Small intestine (tissue), 7 donors: ENCODE results near the gene CACNG3. TPM values are rescaled to one million over a fixed set of nuclear protein-coding genes. Genes with fewer than 3 reads are reported as not detected.

Experiments
- DNase-seq, 2 donors: peaks; one replicate each; pipeline versions ENCODE4 v3.0.0 to v3.0.0-alpha.2; 2013
- FAIRE-seq: peaks from 2 replicates; lab custom pipeline; 2012; peaks lifted over from hg19 to GRCh38; lab: Jason Lieb, UNC
- H3K27ac ChIP-seq, 3 donors: one replicate each; pipeline ENCODE4 v1.5.1; 2013; ENCODE audit warnings: low read length in 2 of 3, mild to moderate bottlenecking in 2 of 3, control low read depth in 1 of 3, inconsistent platforms in 1 of 3, low read depth in 1 of 3, moderate library complexity in 1 of 3
- H3K27me3 ChIP-seq, 3 donors: one replicate each; pipeline ENCODE4 v1.6.1; 2013; ENCODE audit warnings: low read length in 3 of 3, inconsistent platforms in 1 of 3; ENCODE audit not compliant: control insufficient read depth in 3 of 3, insufficient read depth in 3 of 3
- H3K36me3 ChIP-seq, 3 donors: one replicate each; pipeline ENCODE4 v1.6.1; 2013; ENCODE audit warnings: low read length in 3 of 3, inconsistent platforms in 1 of 3, low read depth in 1 of 3, mild to moderate bottlenecking in 1 of 3, moderate library complexity in 1 of 3; ENCODE audit not compliant: control insufficient read depth in 3 of 3, insufficient read depth in 2 of 3
- H3K4me1 ChIP-seq, 3 donors: one replicate each; pipeline ENCODE4 v1.6.1; 2013; ENCODE audit warnings: low read length in 2 of 3, inconsistent platforms in 1 of 3, low read depth in 1 of 3, mild to moderate bottlenecking in 1 of 3, moderate library complexity in 1 of 3; ENCODE audit not compliant: control insufficient read depth in 3 of 3, insufficient read depth in 2 of 3
- H3K4me3 ChIP-seq, 3 donors: one replicate each; pipeline ENCODE4 v1.5.1; 2013; ENCODE audit warnings: low read length in 3 of 3, control low read depth in 1 of 3, inconsistent platforms in 1 of 3, low read depth in 1 of 3, mild to moderate bottlenecking in 1 of 3, moderate library complexity in 1 of 3
- H3K9me3 ChIP-seq, 2 donors: one replicate each; pipeline ENCODE4 v1.6.1; 2013; ENCODE audit warnings: low read depth in 1 of 2, low read length in 1 of 2; ENCODE audit not compliant: control insufficient read depth in 2 of 2, insufficient read depth in 1 of 2
- WGBS, 3 donors: extraction: QIAGEN DNeasy Blood & Tissue Kit; methylation state at CpG; one replicate each; pipeline ENCODE4 v1.1.7; 2013; 5-methylcytosine and 5-hydroxymethylcytosine counted together
- polyA plus RNA-seq, 4 donors: library from polyadenylated mRNA; stranded (reverse) in 3 of 4; unstranded in 1 of 4; fragments of 200-250 nt in 3 of 4; fragments of 120-200 nt in 1 of 4; gene quantifications; one replicate each; pipeline versions ENCODE4 v1.2.1 to v1.2.3, GENCODE V29; 2013
- donor health status: healthy with polysubstance abuse.
- donor health status: control.
- donor health status: control.
- donor health status: Bipolar disorder and iron deficiency.
- donor health status: healthy.

CACNG3 gene
- polyA plus RNA-seq, 4 donors: 0.01 TPM; not detected in 3

DNA sequence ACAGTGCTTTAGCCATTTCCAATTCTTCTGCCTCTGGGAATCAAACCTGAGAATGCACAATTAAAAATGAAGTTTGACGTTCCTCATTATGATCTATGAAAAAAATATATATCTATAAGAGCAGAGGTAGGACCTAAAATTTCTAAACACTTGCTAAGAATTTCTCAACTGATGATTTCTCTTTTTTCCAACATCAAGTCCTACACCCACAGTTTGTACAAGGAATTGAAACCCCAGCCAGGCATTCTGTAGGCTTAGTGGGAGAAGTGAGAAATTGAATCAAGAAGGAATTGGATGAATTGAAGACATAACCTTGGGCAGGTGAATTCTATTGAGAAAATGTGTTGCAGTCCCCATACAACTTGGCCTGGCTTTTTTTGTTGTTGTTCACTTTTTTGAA is 2.7 kb downstream of the CACNG3 start:
- H3K9me3 ChIP-seq: no peaks in the 10 kb centered on the region
- no peak for DNase-seq
- WGBS, 3 donors: 64 to 83% (median 78%) methylated on average over 1 of the region's 1 CpG
- no peaks in the 10 kb centered on the region for H3K36me3 ChIP-seq
- H3K4me3 ChIP-seq: no peak overlapping the region
- H3K27me3 ChIP-seq: peaks cover 0 to 9% (median 4%) of the 10 kb centered on the region in 3 donors
- H3K27ac ChIP-seq: no peak overlapping the region
- no peaks in the 10 kb centered on the region for H3K4me1 ChIP-seq
- FAIRE-seq: no peak

DNA sequence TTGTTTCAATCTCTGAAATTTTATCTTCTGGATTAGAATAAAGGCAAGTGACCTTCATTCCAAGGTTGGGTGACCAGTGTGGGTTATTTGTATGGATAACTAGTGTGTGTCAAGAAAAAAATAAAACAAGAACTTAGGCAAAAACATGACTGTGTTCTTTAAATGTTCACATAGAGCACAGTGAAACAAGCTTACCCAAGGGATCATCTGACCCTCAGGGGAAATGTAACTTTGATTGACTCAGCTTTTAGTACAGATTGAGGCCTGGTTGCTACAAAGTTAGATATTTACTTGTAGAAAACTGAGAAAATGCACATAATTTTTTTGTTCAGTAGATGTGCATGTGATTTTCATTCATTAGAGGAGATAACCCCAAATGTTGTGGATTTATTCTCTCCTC is 6.7 kb downstream of the CACNG3 start:
- no peak overlapping the region for H3K27ac ChIP-seq
- no peaks in the 10 kb centered on the region for H3K36me3 ChIP-seq
- FAIRE-seq: no peak
- H3K27me3 ChIP-seq: peaks cover 0 to 2% (median 0%) of the 10 kb centered on the region in 3 donors
- no peak for DNase-seq
- no peaks in the 10 kb centered on the region for H3K4me1 ChIP-seq
- H3K4me3 ChIP-seq: no peak overlapping the region
- H3K9me3 ChIP-seq: no peaks in the 10 kb centered on the region

DNA sequence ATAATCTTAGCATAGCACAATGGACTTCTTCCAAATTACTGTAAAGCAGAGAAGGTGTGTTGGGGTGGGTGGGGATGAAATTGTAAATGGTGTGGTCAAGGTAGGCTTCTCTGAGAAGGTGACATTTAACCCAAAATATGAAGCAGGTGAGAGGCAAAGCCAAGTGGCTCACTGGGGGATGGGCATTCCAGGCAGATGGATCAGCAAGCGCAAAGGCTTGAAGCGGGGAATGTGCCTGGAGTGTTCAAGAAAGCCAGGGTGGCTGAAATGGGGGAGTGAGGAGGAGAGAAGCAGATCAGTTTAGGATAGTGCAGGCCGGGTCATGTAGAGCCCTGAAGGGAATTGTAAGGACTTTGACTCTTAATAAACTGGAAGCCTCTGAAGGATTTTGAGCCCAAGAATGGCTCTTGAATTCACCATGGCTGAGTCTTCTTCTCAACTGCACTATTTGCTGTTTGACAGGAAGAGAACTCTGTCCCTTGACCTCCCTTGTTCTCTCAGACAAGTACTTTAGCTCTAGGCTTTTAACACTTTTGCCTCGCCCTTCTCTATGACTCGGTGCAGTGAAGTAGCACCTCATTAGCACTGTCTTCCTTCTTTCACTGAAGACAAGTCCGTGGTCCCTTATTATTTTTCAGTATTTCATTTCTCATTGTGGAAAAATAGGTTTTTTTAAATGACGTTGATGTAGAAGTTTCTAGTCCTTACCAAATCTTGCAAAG is 14.7 kb downstream of the CACNG3 start:
- FAIRE-seq: no peak
- 65 to 70% (median 65%) methylated on average over 7 of the region's 7 CpGs for WGBS, 3 donors
- no peaks in the 10 kb centered on the region for H3K36me3 ChIP-seq
- H3K4me3 ChIP-seq: no peak overlapping the region
- H3K4me1 ChIP-seq: no peaks in the 10 kb centered on the region
- H3K9me3 ChIP-seq: no peaks in the 10 kb centered on the region
- no peak for DNase-seq
- peaks cover 0 to 3% (median 0%) of the 10 kb centered on the region in 3 donors for H3K27me3 ChIP-seq
- H3K27ac ChIP-seq: no peak overlapping the region

DNA sequence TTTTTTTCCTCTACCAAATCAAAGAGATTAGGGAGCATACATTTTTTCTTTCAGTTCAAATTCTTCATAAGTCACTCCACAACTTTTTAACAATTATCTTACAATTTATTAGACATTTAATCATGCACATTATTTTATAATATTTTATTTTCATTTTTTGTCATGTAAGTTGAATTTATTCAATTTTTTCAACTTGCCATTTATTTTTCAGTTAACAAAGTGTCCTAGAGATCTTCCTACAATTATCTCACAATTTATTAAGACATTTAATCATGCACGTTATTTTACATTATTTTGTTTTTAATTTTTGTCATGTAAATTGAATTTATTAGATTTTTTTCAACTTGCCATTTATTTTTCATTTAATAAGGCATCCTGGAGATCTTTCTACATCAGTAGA is 16.2 kb downstream of the CACNG3 start:
- WGBS, 3 donors: 46 to 68% (median 65%) methylated on average over 1 of the region's 1 CpG
- DNase-seq: no peak
- peak; percentile 55 for FAIRE-seq
- H3K9me3 ChIP-seq: no peaks in the 10 kb centered on the region
- H3K36me3 ChIP-seq: no peaks in the 10 kb centered on the region
- no peak overlapping the region for H3K4me3 ChIP-seq
- H3K27ac ChIP-seq: no peak overlapping the region
- H3K27me3 ChIP-seq: peaks cover 0 to 3% (median 0%) of the 10 kb centered on the region in 3 donors
- no peaks in the 10 kb centered on the region for H3K4me1 ChIP-seq

DNA sequence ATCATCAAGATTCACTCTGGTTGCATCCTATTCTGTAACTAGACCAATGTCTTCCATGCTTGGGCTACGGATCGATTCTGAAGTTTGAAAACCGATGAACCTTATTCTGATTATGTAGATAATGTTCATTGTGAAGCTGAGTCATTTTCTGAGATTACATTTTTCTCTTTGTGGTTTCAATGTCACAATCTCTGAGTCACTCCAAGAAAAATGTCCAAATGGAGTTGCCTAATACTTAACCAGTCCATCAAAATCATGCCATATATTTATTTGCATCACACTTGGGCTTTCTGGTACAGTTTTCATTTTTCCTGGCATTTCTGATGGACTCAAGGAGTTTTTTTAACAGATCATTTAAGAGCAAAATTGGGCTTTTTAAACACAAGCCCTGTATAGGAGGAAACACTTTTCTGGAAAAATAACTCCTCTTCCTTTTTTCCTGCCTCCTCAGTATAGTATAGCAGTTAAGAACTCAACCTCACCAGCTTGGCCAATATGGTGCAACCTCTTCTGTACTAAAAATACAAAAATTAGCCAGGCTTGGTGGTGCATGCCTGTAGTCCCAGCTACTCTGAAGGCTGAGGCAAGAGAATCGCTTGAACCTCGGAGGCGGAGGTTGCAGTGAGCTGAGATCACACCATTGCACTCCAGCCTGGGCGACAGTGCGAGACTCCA is 17.5 kb downstream of the CACNG3 start:
- H3K4me1 ChIP-seq: no peaks in the 10 kb centered on the region
- WGBS, 3 donors: 90 to 91% (median 91%) methylated on average over 8 of the region's 8 CpGs
- no peak overlapping the region for H3K4me3 ChIP-seq
- FAIRE-seq (no peak), DNase-seq (no peak)
- H3K27me3 ChIP-seq: peaks cover 0 to 3% (median 0%) of the 10 kb centered on the region in 3 donors
- H3K27ac ChIP-seq: no peak overlapping the region
- no peaks in the 10 kb centered on the region for H3K9me3 ChIP-seq
- no peaks in the 10 kb centered on the region for H3K36me3 ChIP-seq

DNA sequence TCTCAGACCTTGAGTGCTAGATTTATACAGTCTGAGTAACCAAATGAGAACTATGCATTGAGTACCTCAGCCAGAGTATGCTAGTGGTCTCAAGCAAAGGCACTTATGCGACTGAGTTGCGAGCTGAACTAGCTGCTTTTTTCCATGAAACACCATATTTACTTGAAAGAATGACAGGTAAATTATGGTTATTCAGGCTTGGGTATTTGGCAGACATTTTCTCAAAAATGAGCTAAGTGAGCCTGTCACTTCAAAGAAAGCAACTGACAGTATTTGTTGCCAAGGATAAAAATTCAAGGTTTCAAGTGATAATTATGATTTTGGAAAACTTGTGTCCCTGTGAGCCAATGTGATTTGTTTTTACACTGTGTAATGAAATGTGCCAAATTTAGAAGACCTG is 19.3 kb downstream of the CACNG3 start:
- peaks cover 0 to 3% (median 0%) of the 10 kb centered on the region in 3 donors for H3K27me3 ChIP-seq
- H3K36me3 ChIP-seq: no peaks in the 10 kb centered on the region
- H3K4me3 ChIP-seq: no peak overlapping the region
- H3K4me1 ChIP-seq: no peaks in the 10 kb centered on the region
- H3K9me3 ChIP-seq: no peaks in the 10 kb centered on the region
- DNase-seq (no peak), FAIRE-seq (no peak)
- WGBS, 3 donors: 92 to 95% (median 94%) methylated on average over 2 of the region's 2 CpGs
- no peak overlapping the region for H3K27ac ChIP-seq

DNA sequence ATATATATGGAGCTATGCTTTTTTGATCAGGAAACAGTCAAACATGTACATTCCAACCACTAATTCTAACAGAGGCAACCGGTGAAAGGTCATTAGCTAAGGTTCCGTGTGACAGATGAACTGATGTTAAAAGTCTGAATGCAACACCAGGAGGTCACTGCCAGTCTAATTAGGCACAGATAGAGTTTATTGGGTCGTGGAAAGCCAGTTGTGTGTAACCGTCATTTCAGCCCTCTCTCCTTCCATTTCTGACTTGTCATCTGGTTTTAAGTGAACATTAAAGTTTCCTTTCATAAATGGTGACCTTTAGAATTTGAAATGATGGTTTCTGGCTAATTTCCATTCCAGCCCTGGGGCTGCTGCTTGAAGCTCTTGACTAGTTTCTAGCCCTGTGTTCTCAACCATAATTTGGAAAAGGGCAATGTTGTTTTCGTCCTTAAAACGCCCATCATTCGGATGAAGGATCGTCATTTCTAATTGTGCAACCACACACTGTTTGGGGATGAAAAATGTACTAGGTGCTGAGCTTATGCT is 23.9 kb downstream of the CACNG3 start:
- Histone ChIP-seq H3K9me3 (no peaks in the 10 kb centered on the region), H3K27ac (no peak overlapping the region), H3K27me3 (no peaks in the 10 kb centered on the region), H3K4me3 (no peak overlapping the region), H3K36me3 (no peaks in the 10 kb centered on the region), H3K4me1 (no peaks in the 10 kb centered on the region)
- 71 to 79% (median 77%) methylated on average over 8 of the region's 8 CpGs for WGBS, 3 donors
- DNase-seq (no peak), FAIRE-seq (no peak)

DNA sequence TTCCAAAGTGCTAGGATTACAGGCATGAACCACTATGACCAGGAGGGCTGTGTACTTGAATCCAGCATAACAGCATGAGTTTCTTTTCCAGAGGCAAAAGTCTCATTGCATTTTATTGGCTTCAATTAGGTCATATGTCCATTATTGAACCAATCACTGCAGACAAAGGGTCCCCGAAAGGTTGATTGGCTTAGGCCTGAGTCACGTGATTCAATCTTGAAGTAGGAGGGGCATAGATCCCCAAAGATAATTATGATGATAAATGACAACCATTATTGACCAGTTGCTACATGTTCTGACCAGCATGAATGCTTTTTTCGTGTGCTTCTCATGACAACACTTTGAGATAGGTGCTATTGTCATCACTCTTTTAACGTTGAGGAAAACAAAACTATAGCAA is 25.3 kb downstream of the CACNG3 start:
- no peaks in the 10 kb centered on the region for H3K4me1 ChIP-seq
- 63 to 77% (median 65%) methylated on average over 4 of the region's 4 CpGs for WGBS, 3 donors
- no peak overlapping the region for H3K27ac ChIP-seq
- H3K9me3 ChIP-seq: no peaks in the 10 kb centered on the region
- H3K27me3 ChIP-seq: no peaks in the 10 kb centered on the region
- H3K36me3 ChIP-seq: no peaks in the 10 kb centered on the region
- no peak for FAIRE-seq
- H3K4me3 ChIP-seq: no peak overlapping the region
- no peak for DNase-seq
